CD4-positive, alpha-beta T cell treated with Interleukin-21 for 1 hour (primary cell): ENCODE results near the gene OR2Z1.
A peak's percentile ranks its signal among the peaks of the same experiment; 100 is the strongest.
"Not testable (repeated sequence)": the region's sequence is repeated elsewhere in the genome, so short reads cannot be mapped to it uniquely, and the experiment has no call there.

Experiments used
- DNase-seq: peaks from one replicate; pipeline ENCODE4 v3.0.0-alpha.2; 2020

Gene OR2Z1

DNA sequence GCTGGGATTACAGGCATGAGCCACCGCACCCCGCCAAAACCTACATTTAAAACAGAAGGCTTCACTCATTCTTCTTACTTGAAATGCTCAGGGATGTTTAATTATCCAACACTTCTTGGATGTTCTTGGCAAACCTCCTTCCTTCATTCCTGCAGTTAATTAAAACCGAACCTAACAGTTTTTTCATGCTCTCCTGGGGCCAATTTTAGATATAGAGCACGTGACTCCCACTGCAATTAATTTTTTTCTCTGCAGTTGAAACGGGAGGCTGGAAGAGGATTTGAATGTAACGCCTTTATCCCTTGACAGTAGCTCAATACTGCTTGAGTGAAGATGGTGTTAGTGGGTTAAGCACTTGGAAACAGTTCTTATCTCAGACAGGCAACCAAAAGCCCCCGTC, 18.2 kb upstream of the OR2Z1 start:
- DNase-seq, result no peak

DNA sequence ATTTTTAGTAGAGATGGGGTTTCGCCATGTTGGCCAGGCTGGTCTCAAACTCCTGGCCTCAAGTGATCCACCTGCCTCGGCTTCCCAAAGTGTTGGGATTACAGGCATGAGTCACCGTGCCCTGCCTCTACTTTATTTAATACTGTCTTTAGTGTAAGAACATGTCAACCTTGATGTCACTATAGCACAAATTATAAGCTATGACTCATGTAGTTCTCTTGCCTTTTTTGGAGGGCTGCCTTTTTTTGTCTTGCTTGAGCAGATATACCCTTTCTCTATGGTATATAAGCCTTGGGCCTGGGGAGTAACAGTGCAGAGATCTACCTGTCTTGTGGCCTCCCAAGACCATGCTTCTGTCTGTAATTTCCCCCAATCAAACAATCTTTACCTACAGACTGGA, 16.1 kb upstream of the OR2Z1 start:
- not testable (repeated sequence) for DNase-seq

DNA sequence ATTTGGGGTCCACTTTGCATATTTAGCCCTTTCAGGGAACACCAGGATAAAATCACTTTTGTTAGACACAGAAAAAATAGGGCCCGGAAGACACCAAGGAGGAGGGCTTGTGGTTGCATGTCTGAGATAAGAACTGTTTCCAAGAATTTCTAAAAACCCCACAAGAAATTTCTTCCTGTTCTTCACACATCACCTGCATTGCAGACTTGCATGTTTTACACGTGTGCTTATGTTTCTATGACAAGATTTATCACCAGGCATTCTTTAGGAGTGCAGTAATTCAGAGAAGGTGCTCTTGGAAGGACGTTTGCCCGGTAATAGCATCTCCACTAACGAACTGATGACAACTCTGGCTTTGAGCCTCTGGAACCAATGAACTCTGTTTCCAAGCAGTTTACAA, 15.7 kb upstream of the OR2Z1 start:
- peak; percentile 29 for DNase-seq

DNA sequence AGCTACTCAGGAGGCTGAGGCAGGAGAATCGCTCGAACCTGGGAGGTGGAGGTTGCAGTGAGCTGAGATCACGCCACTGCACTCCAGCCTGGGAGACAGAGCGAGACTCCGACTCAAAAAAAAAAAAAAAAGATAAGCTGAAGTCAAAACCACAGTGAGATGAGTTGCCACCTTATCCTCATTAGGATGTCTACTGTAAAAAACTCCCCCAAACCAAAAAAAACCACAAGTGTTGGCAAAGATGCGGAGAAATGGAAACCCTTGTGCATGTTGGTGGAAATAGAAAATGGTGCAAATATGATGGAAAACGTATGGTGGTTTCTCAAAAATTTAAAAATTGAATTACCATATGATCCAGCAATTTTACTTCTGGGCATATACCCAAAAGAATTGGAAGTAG, 11.1 kb upstream of the OR2Z1 start:
- DNase-seq, result not testable (repeated sequence)

DNA sequence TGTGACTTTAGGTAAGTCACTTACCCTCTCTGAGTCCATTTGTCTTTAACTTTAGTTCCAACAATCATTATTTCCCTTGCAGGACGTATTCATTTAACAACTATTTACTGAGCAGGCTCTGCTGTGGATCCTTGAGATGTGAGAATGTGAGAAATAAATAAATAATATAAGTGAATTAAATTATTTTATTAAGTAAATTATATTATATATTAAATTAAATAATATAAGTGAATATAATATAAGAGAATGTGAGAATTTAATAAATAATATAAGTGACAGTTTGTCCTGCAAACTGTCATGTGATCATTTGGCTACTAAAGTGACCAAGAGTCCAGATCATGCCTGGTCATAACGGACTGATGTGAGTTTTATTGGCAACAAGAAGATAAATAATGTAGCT, 598 bp downstream of the OR2Z1 start:
- DNase-seq, result no peak

DNA sequence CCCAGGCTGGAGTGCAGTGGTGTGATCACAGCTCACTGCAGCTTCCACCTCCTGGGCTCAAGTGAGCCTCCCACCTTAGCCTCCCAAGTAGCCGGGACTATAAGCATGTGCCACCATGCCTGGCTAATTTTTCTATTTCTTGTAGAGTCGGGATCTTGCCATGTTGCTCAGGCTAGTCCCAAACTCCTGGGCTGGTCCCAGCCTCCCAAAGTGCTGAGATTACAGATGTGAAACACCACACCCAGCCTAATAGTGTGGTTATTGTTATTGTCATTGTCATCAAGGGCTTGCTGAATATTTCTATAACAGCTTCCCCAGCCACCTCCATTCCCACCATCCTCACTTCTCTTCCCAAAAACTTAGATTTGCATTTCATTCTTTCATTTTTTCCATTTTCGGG, 2.8 kb downstream of the OR2Z1 start:
- no peak for DNase-seq

DNA sequence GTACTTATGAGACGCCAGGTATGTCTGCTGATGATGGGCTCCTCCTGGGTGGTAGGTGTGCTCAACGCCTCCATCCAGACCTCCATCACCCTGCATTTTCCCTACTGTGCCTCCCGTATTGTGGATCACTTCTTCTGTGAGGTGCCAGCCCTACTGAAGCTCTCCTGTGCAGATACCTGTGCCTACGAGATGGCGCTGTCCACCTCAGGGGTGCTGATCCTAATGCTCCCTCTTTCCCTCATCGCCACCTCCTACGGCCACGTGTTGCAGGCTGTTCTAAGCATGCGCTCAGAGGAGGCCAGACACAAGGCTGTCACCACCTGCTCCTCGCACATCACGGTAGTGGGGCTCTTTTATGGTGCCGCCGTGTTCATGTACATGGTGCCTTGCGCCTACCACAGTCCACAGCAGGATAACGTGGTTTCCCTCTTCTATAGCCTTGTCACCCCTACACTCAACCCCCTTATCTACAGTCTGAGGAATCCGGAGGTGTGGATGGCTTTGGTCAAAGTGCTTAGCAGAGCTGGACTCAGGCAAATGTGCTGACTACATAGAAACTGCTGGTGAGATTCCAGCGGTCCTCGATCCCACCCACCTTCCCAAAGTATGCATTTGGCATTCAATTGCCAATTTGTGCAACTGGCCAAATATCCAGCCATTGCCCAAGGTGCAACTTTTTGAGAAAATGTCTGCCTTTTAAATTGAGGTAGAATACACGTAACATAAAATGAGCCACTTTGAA, 10.2 kb downstream of the OR2Z1 start:
- no peak for DNase-seq

DNA sequence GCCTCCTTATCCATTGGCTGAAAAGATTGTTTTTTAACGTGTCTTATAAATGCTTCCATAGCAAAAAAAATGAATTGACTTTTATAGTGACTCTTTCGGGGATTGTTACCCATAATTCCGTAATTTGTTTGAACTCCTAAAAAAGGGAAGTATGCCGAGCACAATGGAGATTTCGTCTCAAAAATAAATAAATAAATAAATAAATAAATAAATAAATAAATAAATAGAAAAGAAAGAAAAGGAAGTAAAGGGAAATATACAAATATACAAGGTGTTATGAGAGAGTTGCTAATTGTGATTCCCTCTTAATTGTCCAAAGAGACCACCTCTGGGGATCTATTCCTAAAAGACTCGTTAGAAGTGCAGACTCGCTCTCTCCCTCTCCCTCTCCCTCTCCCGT, 16.9 kb downstream of the OR2Z1 start:
- DNase-seq, result no peak

DNA sequence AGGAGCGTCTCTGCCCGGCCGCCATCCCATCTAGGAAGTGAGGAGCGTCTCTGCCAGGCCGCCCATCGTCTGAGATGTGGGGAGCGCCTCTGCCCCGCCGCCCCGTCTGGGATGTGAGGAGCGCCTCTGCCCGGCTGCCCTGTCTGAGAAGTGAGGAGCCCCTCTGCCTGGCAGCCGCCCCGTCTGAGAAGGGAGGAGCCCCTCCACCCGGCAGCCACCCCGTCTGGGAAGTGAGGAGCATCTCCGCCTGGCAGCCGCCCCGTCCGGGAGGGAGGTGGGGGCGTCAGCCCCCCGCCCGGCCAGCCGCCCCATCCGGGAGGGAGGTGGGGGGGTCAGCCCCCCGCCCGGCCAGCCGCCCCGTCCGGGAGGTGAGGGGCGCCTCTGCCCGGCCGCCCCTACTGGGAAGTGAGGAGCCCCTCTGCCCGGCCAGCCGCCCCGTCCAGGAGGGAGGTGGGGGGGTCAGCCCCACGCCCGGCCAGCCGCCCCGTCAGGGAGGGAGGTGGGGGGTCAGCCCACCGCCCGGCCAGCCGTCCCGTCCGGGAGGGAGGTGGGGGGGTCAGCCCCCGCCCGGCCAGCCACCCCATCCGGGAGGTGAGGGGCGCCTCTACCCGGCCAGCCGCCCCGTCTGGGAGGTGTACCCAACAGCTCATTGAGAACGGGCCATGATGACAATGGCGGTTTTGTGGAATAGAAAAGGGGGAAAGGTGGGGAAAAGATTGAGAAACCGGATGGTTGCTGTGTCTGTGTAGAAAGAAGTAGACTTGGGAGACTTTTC, 18.0 kb downstream of the OR2Z1 start:
- not testable (repeated sequence) for DNase-seq

DNA sequence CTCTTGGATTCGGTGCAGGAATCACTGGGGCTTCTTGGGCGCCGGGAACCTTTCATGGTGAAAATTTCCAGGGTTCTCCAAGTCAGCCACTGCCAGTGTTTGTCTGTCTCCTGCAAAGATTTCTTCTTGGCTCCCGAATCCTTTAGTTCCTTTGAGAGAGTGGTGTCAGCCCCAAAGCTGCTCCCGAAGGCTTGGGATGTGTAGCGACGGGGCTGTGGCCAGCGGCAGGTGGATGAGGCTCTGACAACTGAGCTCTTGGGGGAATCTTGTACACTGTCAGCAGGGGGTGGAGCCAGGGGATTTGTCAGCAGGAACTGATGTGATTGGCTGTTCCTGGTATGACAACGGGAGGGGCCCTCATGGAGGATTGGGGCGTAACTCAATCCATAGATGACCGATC, 45.8 kb downstream of the OR2Z1 start:
- not testable (repeated sequence) for DNase-seq

DNA sequence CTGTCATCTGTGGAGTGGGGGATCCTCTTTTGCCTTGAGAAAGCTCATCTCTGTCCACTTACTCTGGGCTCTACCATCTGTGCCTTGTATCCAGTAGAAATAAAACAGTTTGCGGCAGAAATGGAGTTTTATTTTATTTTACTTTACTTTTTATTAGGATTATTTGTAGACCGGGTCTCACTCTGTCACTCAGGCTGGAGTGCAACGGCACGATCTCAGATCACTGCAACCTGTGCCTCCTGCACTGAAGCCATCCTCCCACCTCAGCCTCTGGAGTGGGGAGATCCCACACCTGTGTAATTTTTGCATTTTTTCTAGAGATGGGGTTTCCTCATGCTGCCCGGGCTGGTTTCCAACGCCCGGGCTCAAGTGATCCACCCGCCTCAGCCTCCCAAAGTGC, 47.8 kb downstream of the OR2Z1 start:
- not testable (repeated sequence) for DNase-seq

DNA sequence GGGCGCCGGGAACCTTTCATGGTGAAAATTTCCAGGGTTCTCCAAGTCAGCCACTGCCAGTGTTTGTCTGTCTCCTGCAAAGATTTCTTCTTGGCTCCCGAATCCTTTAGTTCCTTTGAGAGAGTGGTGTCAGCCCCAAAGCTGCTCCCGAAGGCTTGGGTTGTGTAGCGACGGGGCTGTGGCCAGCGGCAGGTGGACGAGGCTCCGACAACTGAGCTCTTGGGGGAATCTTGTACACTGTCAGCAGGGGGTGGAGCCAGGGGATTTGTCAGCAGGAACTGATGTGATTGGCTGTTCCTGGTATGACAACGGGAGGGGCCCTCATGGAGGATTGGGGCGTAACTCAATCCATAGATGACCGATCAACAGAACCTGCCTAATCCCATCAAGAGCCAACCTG, 52.2 kb downstream of the OR2Z1 start:
- DNase-seq, result not testable (repeated sequence)
